GM10847 (cell line): ENCODE results near the gene CNTNAP2.

ENCODE experiments used
- POLR2A ChIP-seq: IDR thresholded peaks from 2 replicates; pipeline ENCODE4 v1.6.1; 2011; ENCODE audit not compliant: insufficient read length; ENCODE audit errors: extremely low read depth

The CNTNAP2 gene

DNA sequence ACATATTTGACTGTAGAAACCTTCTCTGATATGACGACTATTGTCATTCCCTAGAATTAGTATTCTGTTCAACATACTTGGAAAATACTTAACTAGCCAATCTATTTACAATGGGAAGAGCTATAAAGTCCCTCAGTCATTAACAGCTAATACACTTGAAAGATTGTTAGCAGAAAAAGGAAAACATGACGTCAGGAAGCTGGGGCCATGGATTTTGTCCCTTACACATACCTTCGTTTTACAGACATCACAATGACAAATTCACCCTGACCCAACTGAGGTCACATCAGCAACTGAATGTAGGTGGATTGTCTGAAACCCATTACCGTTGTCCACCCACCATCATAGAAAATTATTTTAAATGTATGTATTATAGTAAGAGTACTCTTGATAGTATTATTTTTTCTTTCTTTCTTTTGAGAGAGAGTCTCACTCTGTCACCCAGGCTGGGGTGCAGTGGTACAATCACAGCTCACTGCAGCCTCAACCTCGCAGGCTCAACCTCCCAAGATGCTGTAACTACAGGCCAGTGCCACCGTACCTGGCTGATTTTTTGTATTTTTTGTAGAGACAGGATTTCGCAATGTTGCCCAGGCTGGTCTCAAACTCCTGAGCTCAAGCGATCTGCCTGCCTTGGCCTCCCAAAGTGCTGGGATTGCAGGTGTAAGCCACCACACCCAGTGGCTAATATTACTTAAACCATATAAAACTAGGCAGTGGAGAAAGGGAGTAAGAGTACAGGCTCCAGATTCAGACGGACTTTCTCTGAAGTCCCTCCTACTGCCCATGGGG is 1977.0 kb downstream of the CNTNAP2 start:
- no peak for TF ChIP-seq POLR2A

DNA sequence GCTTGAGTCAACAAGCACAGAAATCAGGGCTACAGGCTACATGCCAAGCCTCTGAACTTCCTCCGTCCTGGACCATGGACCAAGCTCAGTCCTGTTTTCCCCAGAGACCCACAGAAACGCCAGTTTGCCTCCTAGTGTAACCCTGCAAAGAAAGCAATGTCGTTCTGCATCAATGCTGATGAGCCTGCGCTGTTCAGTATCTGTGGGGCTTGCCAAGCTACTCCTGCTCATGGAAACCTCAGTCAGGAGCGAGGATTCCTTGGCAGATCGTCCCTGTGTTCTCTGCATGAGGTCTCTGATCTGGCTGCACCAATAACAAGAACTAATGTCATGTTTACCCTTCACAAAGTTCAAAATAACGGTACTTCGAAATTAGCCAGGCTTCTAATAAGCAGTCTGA is 1978.5 kb downstream of the CNTNAP2 start:
- no peak for TF ChIP-seq POLR2A

- TF ChIP-seq POLR2A, result no peak
Measured at GRCh38 chr7:148104136-148104716, 1987.6 kb downstream of the CNTNAP2 start.

DNA sequence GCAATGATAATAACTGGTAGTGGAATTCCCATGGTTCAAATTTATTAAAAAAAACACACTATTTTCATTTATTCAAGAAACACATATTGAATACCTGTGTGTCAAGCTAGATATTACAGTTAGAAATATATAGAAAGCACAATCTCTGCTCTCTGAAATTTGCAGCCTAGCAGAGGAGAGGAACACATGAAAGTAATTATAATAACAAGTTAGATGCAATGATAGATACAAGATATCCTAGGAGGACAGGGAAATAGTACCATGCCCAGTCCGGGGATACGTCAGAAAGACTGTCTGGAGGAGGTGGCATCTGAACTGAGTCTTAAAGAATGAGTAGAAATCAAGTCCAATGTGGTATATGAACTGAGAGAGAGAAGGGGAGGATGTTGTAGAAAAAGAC is 1988.3 kb downstream of the CNTNAP2 start:
- TF ChIP-seq POLR2A, result no peak

GRCh38 chr7:148105853-148106252 is 1989.3 kb downstream of the CNTNAP2 start:
- TF ChIP-seq POLR2A, result no peak

GRCh38 chr7:148107443-148108127 is 1991.0 kb downstream of the CNTNAP2 start:
- TF ChIP-seq POLR2A, result no peak

GRCh38 chr7:148108381-148108780 is 1991.8 kb downstream of the CNTNAP2 start:
- TF ChIP-seq POLR2A, result no peak

DNA sequence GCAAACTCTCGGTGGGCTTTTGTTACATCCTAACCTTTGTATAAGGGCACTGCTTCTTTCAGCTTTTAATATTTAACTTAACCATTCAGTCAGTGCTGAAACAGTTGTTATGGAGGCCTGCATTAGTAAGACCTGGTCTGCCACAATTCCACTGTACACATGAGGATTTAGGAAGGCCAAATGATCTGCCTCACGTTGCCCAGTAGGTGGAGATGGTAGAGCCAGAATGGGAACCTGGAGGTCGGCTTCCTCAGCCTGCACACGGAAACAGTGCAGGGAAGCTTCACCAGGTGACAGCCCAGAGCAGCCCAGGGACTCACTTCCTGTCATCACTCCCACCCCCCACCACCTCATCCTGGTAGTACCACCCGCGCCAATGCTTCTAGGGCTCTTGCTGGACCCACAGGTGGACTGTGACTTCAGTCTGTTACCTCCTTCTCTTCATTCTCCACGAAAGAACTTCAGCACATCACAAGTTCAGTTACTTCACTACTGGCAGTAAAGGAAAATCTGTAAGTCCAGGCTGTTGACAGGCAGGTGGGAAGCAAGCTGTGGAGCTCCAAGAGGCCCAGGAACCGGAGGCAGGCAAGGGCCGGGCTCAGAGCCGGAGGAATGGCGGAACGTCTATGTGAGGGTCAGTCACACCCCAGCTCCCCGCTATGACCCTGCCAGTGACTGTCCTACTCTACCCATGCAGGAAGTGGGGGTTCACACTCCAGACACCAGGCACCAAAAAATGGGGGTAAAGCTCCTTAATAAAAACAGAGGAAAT is 1993.7 kb downstream of the CNTNAP2 start:
- no peak for TF ChIP-seq POLR2A

DNA sequence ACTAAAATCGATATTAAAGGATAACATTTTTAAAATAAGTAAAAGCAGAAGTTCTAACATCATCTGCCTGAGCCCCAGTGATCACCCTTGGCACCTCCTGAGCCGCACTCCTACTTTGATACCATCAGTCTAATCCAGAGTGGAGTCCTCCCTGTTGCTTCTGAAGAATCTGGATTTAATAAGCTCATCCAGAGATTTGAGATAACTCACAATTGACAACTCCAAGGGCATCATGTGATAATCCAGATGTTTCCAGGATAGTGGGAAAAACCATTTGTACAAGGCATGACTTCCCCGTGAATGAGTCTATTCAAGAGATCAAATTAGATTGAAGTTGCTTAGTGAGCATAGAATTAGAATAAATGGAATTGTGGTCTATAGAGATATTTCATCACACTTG is 1998.2 kb downstream of the CNTNAP2 start:
- no peak for TF ChIP-seq POLR2A

DNA sequence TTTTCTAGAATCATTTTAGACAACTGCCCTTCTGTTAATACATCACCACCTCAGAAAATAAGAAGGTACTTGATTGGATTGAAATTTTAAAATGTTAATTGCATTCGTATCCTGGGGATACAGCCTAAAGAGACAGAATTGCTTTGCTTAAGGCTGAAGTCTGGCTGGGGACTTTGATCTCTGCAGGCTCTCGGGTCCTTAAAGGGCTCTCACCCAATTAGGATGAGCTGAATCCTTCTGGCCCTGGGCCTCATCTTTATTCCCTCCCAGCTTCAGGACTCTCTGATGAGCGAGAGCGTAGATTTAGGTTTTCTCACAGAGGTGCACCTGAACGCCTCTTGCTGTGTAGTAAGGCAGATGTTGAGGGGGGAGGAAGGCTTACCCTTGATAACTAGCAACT is 1998.7 kb downstream of the CNTNAP2 start:
- TF ChIP-seq POLR2A, result no peak

DNA sequence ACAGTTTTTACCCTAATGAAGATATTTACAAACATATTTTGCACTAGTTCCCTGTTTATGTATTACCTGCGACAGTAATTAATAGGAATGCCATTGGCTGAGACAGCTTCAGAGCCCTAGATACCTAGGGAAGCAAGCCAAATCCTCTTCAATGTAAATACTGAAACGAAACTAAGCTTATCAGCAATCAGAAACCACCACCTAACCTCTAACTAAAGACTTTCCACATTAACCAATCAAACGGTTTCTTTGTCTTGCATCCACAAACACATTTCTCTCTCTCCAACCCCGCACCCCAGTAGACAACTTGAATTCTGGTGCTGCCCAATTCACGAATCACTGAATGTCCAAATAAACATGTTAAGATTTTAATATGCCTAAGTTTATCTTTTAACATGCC is 1999.6 kb downstream of the CNTNAP2 start:
- TF ChIP-seq POLR2A, result no peak

DNA sequence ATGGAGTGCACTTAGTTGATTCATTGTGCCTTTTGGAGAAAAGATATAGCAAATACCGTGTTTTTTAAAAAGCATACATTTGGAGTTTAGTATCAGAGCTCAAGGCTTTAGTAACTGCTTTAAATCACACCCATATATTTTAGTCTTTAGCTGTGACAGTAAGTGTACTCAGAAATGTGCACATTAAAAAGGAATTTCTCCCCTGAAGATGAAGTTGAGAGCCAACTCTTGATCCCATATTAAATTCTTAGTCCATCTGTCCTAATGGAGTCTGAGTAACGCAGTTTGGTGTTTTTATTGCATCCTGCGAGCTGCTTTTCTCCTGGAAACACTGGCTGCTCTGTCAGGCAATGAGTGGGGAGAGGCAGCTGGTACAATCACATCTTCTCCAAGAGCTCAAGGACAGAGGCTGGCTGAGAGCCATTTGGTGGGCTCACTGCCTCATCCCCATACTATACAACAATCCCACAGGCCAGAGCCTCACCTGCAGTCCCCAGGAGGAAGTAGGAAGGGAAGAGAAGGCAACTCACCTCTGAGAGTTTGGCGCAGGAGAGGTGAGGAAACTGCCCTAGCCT is 2000.3 kb downstream of the CNTNAP2 start:
- no peak for TF ChIP-seq POLR2A

GRCh38 chr7:148118371-148118770 is 2001.8 kb downstream of the CNTNAP2 start:
- TF ChIP-seq POLR2A, result no peak

DNA sequence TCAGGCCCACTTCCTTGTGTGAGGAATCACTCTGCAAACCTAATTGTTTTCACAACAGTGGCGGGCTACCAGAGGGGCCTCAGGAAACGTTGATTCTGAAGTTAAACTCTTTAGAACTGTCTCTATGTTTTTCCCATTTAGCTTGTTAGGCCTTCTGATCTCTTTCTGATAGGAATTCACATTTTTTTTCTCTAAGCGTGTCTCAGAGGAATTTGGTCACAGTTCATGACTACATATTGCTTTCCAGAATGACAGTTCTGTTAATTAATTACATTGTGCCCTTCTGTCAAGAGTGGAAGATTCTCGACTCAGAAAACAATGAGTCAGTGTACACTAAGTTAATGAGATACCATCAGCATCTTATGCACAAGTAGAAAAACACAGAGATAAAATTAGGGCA is 2004.8 kb downstream of the CNTNAP2 start:
- TF ChIP-seq POLR2A, result no peak

- no peak for TF ChIP-seq POLR2A
Measured at GRCh38 chr7:148121847-148122246, 2005.2 kb downstream of the CNTNAP2 start.
